CD4-positive, alpha-beta T cell treated with Interleukin-6 for 4 hours (primary cell): ENCODE data around the gene GJC2.

ENCODE experiments used
- DNase-seq: peaks from one replicate; pipeline ENCODE4 v3.0.0-alpha.2; 2020; ENCODE audit warnings: mixed read lengths

Gene GJC2

GRCh38 chr1:228194921-228195812 is 45.4 kb downstream of the GJC2 start:
- no peak for DNase-seq

DNA sequence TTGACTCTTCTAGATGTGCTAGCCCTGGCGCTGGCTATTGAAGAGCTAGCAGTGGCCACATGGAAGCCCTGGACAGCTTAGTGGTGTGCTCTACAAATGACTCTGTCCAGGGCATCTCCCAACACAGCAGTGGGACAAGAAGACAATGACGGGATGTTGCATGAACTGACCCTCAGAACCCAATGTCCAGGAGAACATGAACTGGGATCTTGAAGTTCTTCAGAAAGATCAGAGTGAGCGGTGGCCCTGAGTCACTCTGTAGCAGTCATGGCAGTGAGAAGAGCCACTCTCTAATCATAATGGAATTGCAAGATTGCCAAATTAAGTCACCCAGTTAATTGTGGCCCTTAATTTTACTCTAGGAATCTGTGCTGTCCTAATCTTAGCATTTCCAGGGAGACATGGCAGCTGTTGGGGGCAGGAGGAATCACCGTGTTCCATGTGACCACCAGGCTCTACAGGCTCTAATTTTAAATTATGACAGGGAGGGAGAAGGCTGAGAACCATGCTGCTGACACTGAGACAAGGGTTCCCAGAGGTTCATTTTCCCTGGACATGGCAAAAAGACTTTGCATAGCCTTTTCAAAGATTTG is 47.9 kb downstream of the GJC2 start:
- DNase-seq: no peak

GRCh38 chr1:228198977-228199590 is 49.4 kb downstream of the GJC2 start:
- no peak for DNase-seq

GRCh38 chr1:228204958-228205357 is 55.2 kb downstream of the GJC2 start:
- no peak for DNase-seq

- DNase-seq: no peak
Measured at GRCh38 chr1:228205526-228206436, 56.1 kb downstream of the GJC2 start.

GRCh38 chr1:228206582-228207351 is 57.0 kb downstream of the GJC2 start:
- DNase-seq: no peak

- DNase-seq: no peak
Measured at GRCh38 chr1:228207381-228207810, 57.7 kb downstream of the GJC2 start.

DNA sequence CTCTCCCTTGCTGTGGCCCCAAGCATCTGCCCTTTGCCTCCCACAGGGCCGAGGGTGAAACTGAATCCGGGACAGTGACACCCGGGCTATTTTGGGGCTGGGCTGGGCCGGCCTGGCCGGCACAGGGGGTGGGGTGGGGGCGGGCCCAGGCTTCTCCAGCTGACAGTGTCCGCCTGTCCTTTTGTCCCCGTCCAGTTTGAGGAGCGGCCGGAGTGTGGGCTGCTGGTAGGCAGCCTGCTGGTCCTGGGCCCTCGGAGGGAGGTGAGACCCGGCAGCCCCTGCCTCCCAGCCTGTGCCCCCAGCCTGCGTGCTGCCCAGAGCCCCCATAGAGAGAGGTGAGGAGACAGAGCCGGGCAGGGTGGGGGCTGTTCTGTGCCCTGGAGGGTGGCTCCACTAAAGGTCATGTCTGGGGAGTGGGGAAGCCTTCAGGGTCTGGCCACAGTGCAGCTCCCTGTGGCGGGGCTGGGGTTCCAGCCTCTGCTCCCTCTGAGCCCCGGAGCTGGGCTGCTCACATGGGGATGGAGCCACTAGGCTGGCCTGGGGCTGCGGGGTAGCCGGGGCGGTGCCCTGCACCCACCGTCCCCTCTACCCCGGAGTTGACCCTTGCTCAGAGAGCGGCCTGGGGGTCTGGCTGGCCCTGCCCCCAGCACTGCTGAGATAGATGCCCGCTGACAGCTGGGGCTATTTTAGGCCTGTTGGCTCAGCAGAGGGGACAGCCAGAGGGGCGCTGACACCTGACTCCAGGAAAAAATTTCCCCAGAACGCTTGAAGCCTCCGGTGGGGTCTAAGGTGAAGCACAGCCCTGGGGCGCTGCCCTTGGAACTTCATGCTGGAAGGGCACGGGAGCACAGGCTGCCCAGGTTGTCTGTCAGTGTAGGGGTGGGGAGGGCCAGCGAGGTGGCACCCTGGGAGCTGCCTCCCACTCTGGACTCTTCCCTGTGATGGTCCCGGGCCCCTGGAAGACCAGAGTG is 58.4 kb downstream of the GJC2 start, which contains the start of gene OBSCN:
TSS of gene OBSCN (plus strand) at position 194 of the 971 bp plus-strand sequence. CDS start 3,740 bp downstream, outside the sequence.
- DNase-seq: no peak

GRCh38 chr1:228208831-228209551 is 59.3 kb downstream of the GJC2 start:
- DNase-seq: no peak
